CD8-positive, alpha-beta memory T cell (primary cell): ENCODE data around the gene CLCN2. TPM values are rescaled to one million over a fixed set of nuclear protein-coding genes. Genes with fewer than 3 reads are reported as not detected.

Source experiments
- CTCF ChIA-PET: fragments of 350-600 bp; sonication (Branson Sonifier 250); formaldehyde crosslinking; loops from one replicate; lab custom pipeline; 2021; ENCODE audit warnings: antibody characterized with exemption; lab: Charles Lee
- POLR2A ChIA-PET: fragments of 350-600 bp; sonication (Branson Sonifier 250); formaldehyde crosslinking; loops from one replicate; lab custom pipeline; 2021; ENCODE audit warnings: antibody characterized with exemption; lab: Charles Lee
- DNase-seq, 5 donors: peaks; one replicate each; pipeline versions ENCODE4 v3.0.0 to v3.0.0-alpha.2; 2020 to 2022; ENCODE audit warnings: mixed read lengths in 1 of 5
- H3K27ac ChIP-seq: one replicate; pipeline ENCODE4 v1.7.0; 2013; ENCODE audit warnings: low read depth, mild to moderate bottlenecking, low read length, moderate library complexity
- H3K27me3 ChIP-seq: 2 replicates; pipeline ENCODE4 v1.7.0; 2013; ENCODE audit warnings: low read length, mild to moderate bottlenecking; ENCODE audit not compliant: insufficient read depth, poor library complexity, severe bottlenecking
- H3K36me3 ChIP-seq: 2 replicates; pipeline ENCODE4 v1.7.0; 2013; ENCODE audit warnings: mild to moderate bottlenecking, low read length, moderate library complexity; ENCODE audit not compliant: insufficient read depth
- H3K4me1 ChIP-seq: 2 replicates; pipeline ENCODE4 v1.7.0; 2013; ENCODE audit warnings: mild to moderate bottlenecking, low read length, moderate library complexity; ENCODE audit not compliant: insufficient read depth
- H3K4me3 ChIP-seq: 2 replicates; pipeline ENCODE4 v1.7.0; 2013; ENCODE audit warnings: mild to moderate bottlenecking, low read length
- H3K9me3 ChIP-seq: 2 replicates; pipeline ENCODE4 v1.7.0; 2013; ENCODE audit warnings: mild to moderate bottlenecking, low read length
- H3K27ac Mint-ChIP-seq, 8 donors: one replicate each; pipeline ENCODE4 v1.8.0; 2020 to 2021; ENCODE audit warnings: mixed read lengths in 8 of 8, mild to moderate bottlenecking in 6 of 8, inconsistent platforms in 3 of 8, moderate library complexity in 3 of 8
- H3K27me3 Mint-ChIP-seq, 2 donors: one replicate each; pipeline ENCODE4 v1.8.0; 2020 to 2021; ENCODE audit warnings: mixed read lengths in 2 of 2, mild to moderate bottlenecking in 1 of 2, moderate library complexity in 1 of 2
- H3K36me3 Mint-ChIP-seq, 3 donors: one replicate each; pipeline ENCODE4 v1.8.0; 2020 to 2021; ENCODE audit warnings: mixed read lengths in 3 of 3, inconsistent platforms in 1 of 3, mild to moderate bottlenecking in 1 of 3
- H3K4me1 Mint-ChIP-seq, 3 donors: one replicate each; pipeline ENCODE4 v1.8.0; 2020 to 2021; ENCODE audit warnings: mixed read lengths in 3 of 3, inconsistent platforms in 1 of 3, mild to moderate bottlenecking in 1 of 3
- H3K4me3 Mint-ChIP-seq, 7 donors: one replicate each; pipeline ENCODE4 v1.8.0; 2020 to 2021; ENCODE audit warnings: mixed read lengths in 7 of 7, mild to moderate bottlenecking in 6 of 7, moderate library complexity in 4 of 7, inconsistent platforms in 2 of 7
- H3K9me3 Mint-ChIP-seq, 5 donors: one replicate each; pipeline ENCODE4 v1.8.0; 2020 to 2022; ENCODE audit warnings: mixed read lengths in 5 of 5, mild to moderate bottlenecking in 3 of 5, moderate library complexity in 2 of 5, inconsistent platforms in 1 of 5
- polyA plus RNA-seq: library from polyadenylated mRNA; unstranded; fragments of 300-500 nt; fragmentation: Illumina TruSeq; gene quantifications from one replicate; pipeline ENCODE4 v1.2.3, GENCODE V29; 2021
- total RNA-seq, 2 experiments: library from RNA; stranded (reverse); gene quantifications; one replicate each; pipeline ENCODE4 v1.2.3, GENCODE V29; 2021

The CLCN2 gene
- total and polyA plus RNA-seq, 3 experiments from 2014 or later: 0.54 to 7.3 (median 6.3) TPM

GRCh38 chr3:184389935-184390528 is 28.6 kb upstream of the CLCN2 start:
- Mint-ChIP-seq H3K36me3 (no peaks in the 10 kb centered on the region), H3K27ac (no peak overlapping the region), H3K27me3 (peaks cover 17 to 34% of the 10 kb centered on the region in 2 donors), H3K4me1 (no peaks in the 10 kb centered on the region), H3K4me3 (no peak overlapping the region), H3K9me3 (no peaks in the 10 kb centered on the region)
- ChIA-PET POLR2A (no interaction called here), CTCF (interaction anchor here (2.0 kb wide), 1 partner anchor 18 kb away, joined by 5 read pairs; no protein-coding TSS in a partner anchor)
- H3K9me3 ChIP-seq: no peaks in the 10 kb centered on the region
- H3K4me3 ChIP-seq: no peak overlapping the region
- no peaks in the 10 kb centered on the region for H3K4me1 ChIP-seq
- H3K27me3 ChIP-seq: no peaks in the 10 kb centered on the region
- H3K27ac ChIP-seq: no peak overlapping the region
- no peaks in the 10 kb centered on the region for H3K36me3 ChIP-seq
- no peak for DNase-seq

GRCh38 chr3:184389384-184389783 is 28.0 kb upstream of the CLCN2 start:
- no peaks in the 10 kb centered on the region for H3K9me3 ChIP-seq
- H3K27ac Mint-ChIP-seq: no peak overlapping the region
- H3K27me3 Mint-ChIP-seq: peaks cover 17 to 40% of the 10 kb centered on the region in 2 donors
- no peak overlapping the region for H3K4me3 Mint-ChIP-seq
- ChIA-PET CTCF (interaction anchor here (2.0 kb wide), 1 partner anchor 18 kb away, joined by 5 read pairs; no protein-coding TSS in a partner anchor), POLR2A (no interaction called here)
- DNase-seq: no peak
- no peaks in the 10 kb centered on the region for H3K36me3 Mint-ChIP-seq
- H3K4me1 ChIP-seq: no peaks in the 10 kb centered on the region
- no peak overlapping the region for H3K27ac ChIP-seq
- no peak overlapping the region for H3K4me3 ChIP-seq
- no peaks in the 10 kb centered on the region for H3K27me3 ChIP-seq
- no peaks in the 10 kb centered on the region for H3K4me1 Mint-ChIP-seq
- no peaks in the 10 kb centered on the region for H3K9me3 Mint-ChIP-seq
- no peaks in the 10 kb centered on the region for H3K36me3 ChIP-seq

- no peak for DNase-seq
- Mint-ChIP-seq H3K9me3 (no peaks in the 10 kb centered on the region), H3K4me1 (no peaks in the 10 kb centered on the region), H3K27me3 (peaks cover 18 to 45% of the 10 kb centered on the region in 2 donors), H3K27ac (no peak overlapping the region), H3K4me3 (no peak overlapping the region), H3K36me3 (no peaks in the 10 kb centered on the region)
- Histone ChIP-seq H3K27ac (no peak overlapping the region), H3K4me1 (no peaks in the 10 kb centered on the region), H3K36me3 (no peaks in the 10 kb centered on the region), H3K27me3 (no peaks in the 10 kb centered on the region), H3K9me3 (no peaks in the 10 kb centered on the region), H3K4me3 (no peak overlapping the region)
- CTCF ChIA-PET: interaction anchor here (0.8 kb wide), 1 partner anchor 17 kb away, joined by 4 read pairs; no protein-coding TSS in a partner anchor
- POLR2A ChIA-PET: no interaction called here
These were observed 27.5 kb upstream of the CLCN2 start for GRCh38 chr3:184388936-184389230.

- no peak overlapping the region for H3K4me3 Mint-ChIP-seq
- Histone ChIP-seq H3K4me1 (no peaks in the 10 kb centered on the region), H3K9me3 (no peaks in the 10 kb centered on the region), H3K36me3 (no peaks in the 10 kb centered on the region), H3K27me3 (no peaks in the 10 kb centered on the region), H3K27ac (no peak overlapping the region), H3K4me3 (no peak overlapping the region)
- no peak for DNase-seq
- H3K36me3 Mint-ChIP-seq: no peaks in the 10 kb centered on the region
- no peaks in the 10 kb centered on the region for H3K4me1 Mint-ChIP-seq
- no peaks in the 10 kb centered on the region for H3K9me3 Mint-ChIP-seq
- CTCF ChIA-PET: interaction anchor here (0.8 kb wide), 1 partner anchor 16 kb away, joined by 4 read pairs; no protein-coding TSS in a partner anchor
- H3K27me3 Mint-ChIP-seq: peaks cover 22 to 46% of the 10 kb centered on the region in 2 donors
- POLR2A ChIA-PET: no interaction called here
- peak overlapping the region in 1 of 8 donors; percentile 49 for H3K27ac Mint-ChIP-seq
These were observed 26.9 kb upstream of the CLCN2 start for GRCh38 chr3:184388164-184388935.

- ChIA-PET CTCF (no interaction called here), POLR2A (no interaction called here)
- no peak overlapping the region for H3K4me3 Mint-ChIP-seq
These were observed 25.8 kb upstream of the CLCN2 start for GRCh38 chr3:184387174-184387714.

GRCh38 chr3:184386047-184386806 is 24.8 kb upstream of the CLCN2 start:
- Mint-ChIP-seq H3K4me3 (no peak overlapping the region), H3K27ac (no peak overlapping the region), H3K27me3 (peaks cover 24 to 58% of the 10 kb centered on the region in 2 donors), H3K9me3 (no peaks in the 10 kb centered on the region), H3K4me1 (peaks cover 0 to 7% (median 4%) of the 10 kb centered on the region in 3 donors), H3K36me3 (no peaks in the 10 kb centered on the region)
- Histone ChIP-seq H3K27ac (no peak overlapping the region), H3K9me3 (no peaks in the 10 kb centered on the region), H3K36me3 (no peaks in the 10 kb centered on the region), H3K4me1 (peaks cover 4% of the 10 kb centered on the region), H3K4me3 (no peak overlapping the region), H3K27me3 (peaks cover 13% of the 10 kb centered on the region)
- POLR2A ChIA-PET: no interaction called here
- no peak for DNase-seq
- CTCF ChIA-PET: interaction anchor here (2.0 kb wide), 1 partner anchor 128 kb away, joined by 5 read pairs; no protein-coding TSS in a partner anchor

More at GRCh38 chr3:184387174-184387714, 25.8 kb upstream of the CLCN2 start:
- no peaks in the 10 kb centered on the region for H3K36me3 Mint-ChIP-seq
- peaks cover 22 to 56% of the 10 kb centered on the region in 2 donors for H3K27me3 Mint-ChIP-seq
- H3K27ac Mint-ChIP-seq: peak overlapping the region in 1 of 8 donors; percentile 84
- no peak for DNase-seq
- no peaks in the 10 kb centered on the region for H3K9me3 ChIP-seq
- H3K27me3 ChIP-seq: peaks cover 4% of the 10 kb centered on the region
- no peaks in the 10 kb centered on the region for H3K36me3 ChIP-seq
- H3K27ac ChIP-seq: no peak overlapping the region
- no peaks in the 10 kb centered on the region for H3K4me1 Mint-ChIP-seq
- H3K9me3 Mint-ChIP-seq: no peaks in the 10 kb centered on the region
- H3K4me1 ChIP-seq: no peaks in the 10 kb centered on the region
- H3K4me3 ChIP-seq: no peak overlapping the region

- peaks cover 10% of the 10 kb centered on the region for H3K4me1 ChIP-seq
- no peaks in the 10 kb centered on the region for H3K36me3 Mint-ChIP-seq
- POLR2A ChIA-PET: no interaction called here
- no peak overlapping the region for H3K27ac Mint-ChIP-seq
- CTCF ChIA-PET: interaction anchor here (1.0 to 2.0 kb wide), 2 partner anchors 129 to 155 kb away, joined by 3 to 5 read pairs; no protein-coding TSS in a partner anchor
- peaks cover 5 to 13% (median 6%) of the 10 kb centered on the region in 3 donors for H3K4me1 Mint-ChIP-seq
- H3K9me3 Mint-ChIP-seq: no peaks in the 10 kb centered on the region
- no peak overlapping the region for H3K27ac ChIP-seq
- H3K4me3 ChIP-seq: no peak overlapping the region
- H3K36me3 ChIP-seq: no peaks in the 10 kb centered on the region
- H3K4me3 Mint-ChIP-seq: no peak overlapping the region
- H3K27me3 Mint-ChIP-seq: peaks cover 27 to 53% of the 10 kb centered on the region in 2 donors
- no peak for DNase-seq
- H3K9me3 ChIP-seq: no peaks in the 10 kb centered on the region
- H3K27me3 ChIP-seq: peaks cover 20% of the 10 kb centered on the region
These were observed 23.5 kb upstream of the CLCN2 start for GRCh38 chr3:184384856-184385422.
